Testis (tissue), 2 donors: ENCODE measurements around the gene RAB11FIP3.

Experiments
- POLR2A ChIP-seq: fragments of 450-650 bp; IDR thresholded peaks from one replicate; pipeline ENCODE4 v1.6.1; 2017; ENCODE audit warnings: antibody characterized with exemption, mild to moderate bottlenecking, moderate library complexity
- TF ChIP-seq, protein P1 (sequence below), 3 experiments: fragments of 450-650 bp in 2 of 3; fragments of 200-600 bp in 1 of 3; sonication (generic) in 1 of 3; IDR thresholded peaks; one replicate each; pipeline ENCODE4 v1.5.1; 2016 to 2019; ENCODE audit warnings: antibody characterized with exemption in 3 of 3, mild to moderate bottlenecking in 2 of 3, moderate library complexity in 1 of 3

DNA sequence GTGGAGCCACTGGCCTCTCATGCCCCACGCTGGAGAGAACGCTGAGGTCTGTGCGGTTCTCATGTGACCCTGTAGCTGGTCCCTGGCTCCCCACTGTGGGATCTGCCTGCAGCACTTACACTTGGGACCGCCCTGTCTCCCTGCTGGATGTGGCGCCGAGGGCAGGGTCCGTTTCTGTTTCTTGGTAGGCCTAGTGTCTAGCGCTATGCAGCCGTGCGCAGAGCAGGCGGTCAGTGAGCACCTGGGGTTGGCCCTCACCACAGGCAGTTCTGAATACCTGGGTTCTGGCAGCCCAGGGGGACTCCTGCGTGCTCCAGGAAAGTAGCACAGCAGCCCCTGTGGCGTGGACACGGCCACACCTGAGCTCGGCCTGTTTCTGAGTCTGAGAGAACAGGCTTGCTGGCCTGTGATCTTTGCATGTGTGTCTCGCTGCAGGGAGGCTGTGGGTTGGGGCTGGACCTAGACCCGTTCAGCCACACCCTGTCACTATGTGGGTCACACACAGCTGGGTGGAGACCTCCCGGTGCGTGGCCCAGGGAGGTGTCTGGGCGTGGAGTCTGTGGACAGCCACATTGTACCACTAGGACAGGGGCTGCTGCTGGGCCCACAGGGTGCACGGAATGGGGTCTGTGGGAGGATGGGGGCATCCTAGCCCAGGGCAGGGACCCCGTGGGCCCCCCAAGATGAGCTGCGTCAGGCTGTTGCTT is 104.8 kb downstream of the RAB11FIP3 start:
- TF ChIP-seq, protein P1, sequence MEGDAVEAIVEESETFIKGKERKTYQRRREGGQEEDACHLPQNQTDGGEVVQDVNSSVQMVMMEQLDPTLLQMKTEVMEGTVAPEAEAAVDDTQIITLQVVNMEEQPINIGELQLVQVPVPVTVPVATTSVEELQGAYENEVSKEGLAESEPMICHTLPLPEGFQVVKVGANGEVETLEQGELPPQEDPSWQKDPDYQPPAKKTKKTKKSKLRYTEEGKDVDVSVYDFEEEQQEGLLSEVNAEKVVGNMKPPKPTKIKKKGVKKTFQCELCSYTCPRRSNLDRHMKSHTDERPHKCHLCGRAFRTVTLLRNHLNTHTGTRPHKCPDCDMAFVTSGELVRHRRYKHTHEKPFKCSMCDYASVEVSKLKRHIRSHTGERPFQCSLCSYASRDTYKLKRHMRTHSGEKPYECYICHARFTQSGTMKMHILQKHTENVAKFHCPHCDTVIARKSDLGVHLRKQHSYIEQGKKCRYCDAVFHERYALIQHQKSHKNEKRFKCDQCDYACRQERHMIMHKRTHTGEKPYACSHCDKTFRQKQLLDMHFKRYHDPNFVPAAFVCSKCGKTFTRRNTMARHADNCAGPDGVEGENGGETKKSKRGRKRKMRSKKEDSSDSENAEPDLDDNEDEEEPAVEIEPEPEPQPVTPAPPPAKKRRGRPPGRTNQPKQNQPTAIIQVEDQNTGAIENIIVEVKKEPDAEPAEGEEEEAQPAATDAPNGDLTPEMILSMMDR (IDR thresholded peaks at IDR 0.05): no peak
- no peak for TF ChIP-seq POLR2A
